ENCODE results near the gene TGFBR3.

GRCh38 chr1:91798241-91798648 lies 87.7 kb downstream of the TGFBR3 start:
- TF ChIP-seq YY1 (tag by site-specific recombination; IDR thresholded peaks at IDR 0.05), result no peak
- TF ChIP-seq CTCF (tag by site-specific recombination; IDR thresholded peaks at IDR 0.05), result no peak
- TF ChIP-seq ZBTB21 (tag by site-specific recombination; IDR thresholded peaks at IDR 0.05), result no peak
